ENCODE measurements around the gene ROBO1.

DNA sequence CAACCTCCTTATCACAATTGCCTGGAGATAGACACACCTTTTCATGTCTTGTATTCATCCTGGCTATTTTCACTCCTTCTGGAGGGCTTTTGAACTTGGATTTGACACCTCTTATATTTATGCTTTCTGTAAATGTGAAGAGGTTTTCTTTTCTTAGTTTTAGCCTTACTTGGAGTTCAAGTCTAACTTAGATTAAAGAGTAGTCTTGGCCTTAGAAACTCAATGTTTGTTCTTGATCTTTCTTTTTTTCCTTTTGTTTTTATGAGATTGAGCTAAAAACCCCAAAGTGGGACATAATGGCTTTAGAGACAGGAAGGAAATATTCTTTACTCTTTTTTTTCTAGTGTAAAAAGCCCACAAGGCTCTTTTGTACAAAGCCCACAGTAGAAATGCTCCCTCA, 1054.9 kb downstream of the ROBO1 start:
- TF ChIP-seq FLYWCH1 (CRISPR knock-in tag; IDR thresholded peaks at IDR 0.05), result no peak
- TF ChIP-seq, protein P1, sequence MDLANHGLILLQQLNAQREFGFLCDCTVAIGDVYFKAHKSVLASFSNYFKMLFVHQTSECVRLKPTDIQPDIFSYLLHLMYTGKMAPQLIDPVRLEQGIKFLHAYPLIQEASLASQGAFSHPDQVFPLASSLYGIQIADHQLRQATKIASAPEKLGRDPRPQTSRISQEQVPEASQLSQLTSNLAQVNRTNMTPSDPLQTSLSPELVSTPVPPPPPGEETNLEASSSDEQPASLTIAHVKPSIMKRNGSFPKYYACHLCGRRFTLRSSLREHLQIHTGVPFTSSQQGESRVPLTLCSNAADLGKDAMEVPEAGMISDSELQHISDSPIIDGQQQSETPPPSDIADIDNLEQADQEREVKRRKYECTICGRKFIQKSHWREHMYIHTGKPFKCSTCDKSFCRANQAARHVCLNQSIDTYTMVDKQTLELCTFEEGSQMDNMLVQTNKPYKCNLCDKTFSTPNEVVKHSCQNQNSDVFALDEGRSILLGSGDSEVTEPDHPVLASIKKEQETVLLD (CRISPR knock-in tag; IDR thresholded peaks at IDR 0.05; ENCODE audit: low read depth), result no peak
- no peak for TF ChIP-seq FOXP1 (IDR thresholded peaks at IDR 0.05)
- TF ChIP-seq FOXP1 (CRISPR knock-in tag; IDR thresholded peaks at IDR 0.05), result no peak
- TF ChIP-seq ZNF260 (CRISPR knock-in tag; IDR thresholded peaks at IDR 0.05; ENCODE audit: borderline replicate concordance, low read depth), result no peak
- TF ChIP-seq, protein P2, sequence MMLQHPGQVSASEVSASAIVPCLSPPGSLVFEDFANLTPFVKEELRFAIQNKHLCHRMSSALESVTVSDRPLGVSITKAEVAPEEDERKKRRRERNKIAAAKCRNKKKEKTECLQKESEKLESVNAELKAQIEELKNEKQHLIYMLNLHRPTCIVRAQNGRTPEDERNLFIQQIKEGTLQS (CRISPR knock-in tag; IDR thresholded peaks at IDR 0.05), result no peak
- TF ChIP-seq EP300 (IDR thresholded peaks at IDR 0.05; ENCODE audit: low read depth in 2 of 2, low read length in 2 of 2), result no peak
- TF ChIP-seq EP300 (CRISPR knock-in tag; IDR thresholded peaks at IDR 0.05; ENCODE audit: borderline replicate concordance), result no peak
- TF ChIP-seq POLR2AphosphoS5 (IDR thresholded peaks at IDR 0.05; ENCODE audit: low read depth, low read length), result no peak
